ENCODE measurements around the gene VSTM4.

The VSTM4 gene

DNA sequence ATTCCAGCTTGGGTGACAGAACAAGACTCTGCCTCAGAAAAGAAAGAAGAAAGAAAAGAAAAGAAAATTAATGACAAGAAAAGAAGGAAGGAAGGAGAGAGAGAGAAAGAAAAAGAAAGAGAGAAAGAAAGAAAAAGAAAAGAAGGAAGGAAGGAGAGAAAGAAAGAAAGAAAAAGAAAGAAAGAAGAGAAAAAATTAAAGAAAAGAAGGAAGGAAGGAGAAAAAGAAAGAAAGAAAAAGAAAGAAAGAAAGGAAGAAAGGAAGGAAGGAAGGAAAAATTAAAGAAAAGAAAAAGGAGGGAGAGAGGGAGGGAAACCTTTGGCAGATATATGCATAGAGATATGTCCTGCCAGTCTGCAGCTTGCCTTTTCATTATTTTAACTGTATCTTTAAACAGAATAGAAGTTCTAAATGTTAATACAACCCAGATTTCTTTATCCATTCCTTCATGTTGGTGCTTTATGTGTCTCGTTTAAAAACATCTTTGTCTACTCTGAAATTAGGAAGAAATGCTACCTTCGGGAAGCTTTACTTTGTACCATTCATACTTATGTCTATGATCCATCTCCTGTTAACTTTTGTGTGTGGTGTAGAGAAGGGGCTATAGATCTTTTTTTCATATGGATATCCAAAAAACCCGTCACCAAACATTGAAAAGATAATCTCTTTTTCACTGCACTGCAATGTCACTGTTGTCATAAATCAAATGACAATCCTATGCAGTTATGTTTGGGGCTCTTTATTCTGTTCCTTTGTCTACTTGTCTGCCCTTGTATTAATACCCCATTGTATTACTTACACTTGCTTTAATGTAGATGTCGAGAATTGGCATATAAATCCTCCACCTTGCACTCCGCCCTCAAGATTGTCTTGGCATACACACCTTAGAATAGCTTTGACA is 70.8 kb downstream of the VSTM4 start:
- no peak for DNase-seq (ENCODE audit: low read depth in 2 of 2)

DNA sequence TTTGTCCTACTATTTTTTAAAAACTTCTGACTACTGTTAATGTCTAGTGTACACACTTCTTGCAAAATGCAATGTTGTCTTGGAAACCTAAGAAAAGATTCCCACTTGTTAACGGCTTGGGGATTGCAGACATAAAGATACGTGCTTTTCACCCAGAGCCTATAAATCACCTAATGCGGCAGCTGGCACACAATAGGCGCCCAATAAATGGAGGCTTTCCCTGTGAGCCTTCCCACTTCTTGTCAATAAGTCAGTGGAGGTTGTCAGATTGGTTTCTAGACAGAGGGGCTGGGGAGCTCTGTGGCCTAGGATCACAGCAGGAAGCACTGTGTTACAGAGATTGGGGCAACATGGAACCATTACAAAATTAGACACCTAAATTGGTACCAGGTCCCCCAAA is 74.7 kb downstream of the VSTM4 start:
- DNase-seq (ENCODE audit: low read depth in 2 of 2), result no peak

DNA sequence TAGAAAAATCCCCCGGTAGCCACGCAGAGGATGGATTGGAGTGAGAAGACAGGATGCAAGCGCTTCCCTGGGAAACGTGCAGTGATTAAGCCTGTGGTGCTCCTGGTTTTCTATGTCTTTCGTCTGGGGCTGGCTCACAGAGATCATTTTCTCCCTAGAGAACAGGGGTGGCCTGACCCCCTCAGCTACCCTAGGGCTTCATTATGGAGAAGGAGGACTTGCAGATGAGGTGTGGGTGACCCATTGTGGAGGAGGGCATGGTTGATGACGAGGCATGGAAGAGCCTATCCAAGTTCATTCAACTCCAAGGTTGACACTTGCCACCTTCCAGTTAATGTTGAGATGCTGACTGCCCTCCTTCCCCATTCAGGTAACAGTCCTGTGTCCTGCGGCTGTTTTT is 75.9 kb downstream of the VSTM4 start:
- DNase-seq (ENCODE audit: low read depth in 2 of 2), result no peak

GRCh38 chr10:49038711-49039110 is 76.6 kb downstream of the VSTM4 start:
- DNase-seq (ENCODE audit: low read depth in 2 of 2), result no peak

- DNase-seq (ENCODE audit: low read depth in 2 of 2), result no peak
Observed at GRCh38 chr10:49037187-49037586, 78.1 kb downstream of the VSTM4 start.

- no peak for DNase-seq (ENCODE audit: low read depth in 2 of 2)
Observed at GRCh38 chr10:49036638-49037037, 78.7 kb downstream of the VSTM4 start.

- DNase-seq (ENCODE audit: low read depth in 2 of 2), result no peak
Observed at GRCh38 chr10:49035920-49036319, 79.4 kb downstream of the VSTM4 start.

DNA sequence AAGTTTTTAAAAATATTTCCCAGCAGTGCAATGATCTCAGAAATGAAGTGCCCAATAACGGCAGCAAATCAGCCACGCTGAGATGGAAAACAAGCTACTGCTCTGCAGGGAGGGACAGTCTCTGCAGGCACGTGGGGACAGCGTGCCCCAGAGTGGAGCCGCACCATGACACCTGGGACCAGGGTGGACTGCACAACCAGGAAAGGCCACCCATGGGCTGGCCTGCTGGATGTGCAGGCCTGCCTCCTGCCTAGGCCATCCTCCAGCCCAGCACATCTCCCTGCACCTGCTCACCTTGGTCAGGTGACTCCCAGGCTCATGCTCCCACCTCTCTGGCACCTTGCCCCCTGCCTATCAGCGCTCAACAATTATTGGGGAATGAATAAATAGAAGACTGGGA is 80.4 kb downstream of the VSTM4 start:
- no peak for DNase-seq (ENCODE audit: low read depth in 2 of 2)

- no peak for DNase-seq (ENCODE audit: low read depth in 2 of 2)
Observed at GRCh38 chr10:49033939-49034338, 81.4 kb downstream of the VSTM4 start.

GRCh38 chr10:49029666-49030065 is 85.7 kb downstream of the VSTM4 start:
- no peak for DNase-seq (ENCODE audit: low read depth in 2 of 2)

- no peak for DNase-seq (ENCODE audit: low read depth in 2 of 2)
Observed at GRCh38 chr10:49028639-49029038, 86.7 kb downstream of the VSTM4 start.

- DNase-seq (ENCODE audit: low read depth in 2 of 2), result no peak
Observed at GRCh38 chr10:49025347-49025983, 89.9 kb downstream of the VSTM4 start.

- DNase-seq (ENCODE audit: low read depth in 2 of 2), result no peak
Observed at GRCh38 chr10:49024484-49024883, 90.8 kb downstream of the VSTM4 start.

- no peak for DNase-seq (ENCODE audit: low read depth in 2 of 2)
Observed at GRCh38 chr10:49023752-49024151, 91.6 kb downstream of the VSTM4 start.

DNA sequence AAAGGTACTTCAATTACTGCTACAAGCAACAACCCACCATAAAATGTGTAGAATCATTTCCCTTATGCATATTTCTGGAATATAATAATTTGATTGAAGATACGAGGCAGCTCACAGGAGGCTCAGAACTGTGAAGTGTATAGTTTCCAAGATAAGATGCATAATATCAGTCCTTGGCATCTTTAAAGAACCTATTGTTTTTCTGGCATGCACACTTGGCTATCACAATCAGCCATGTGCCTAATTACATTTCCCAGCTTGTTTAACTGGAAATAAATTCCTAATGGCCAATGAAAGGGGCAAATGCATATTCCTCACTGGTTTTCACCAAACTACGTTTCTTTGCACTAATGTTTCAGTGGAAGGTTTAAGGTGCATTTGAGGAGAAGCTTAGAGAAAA is 92.3 kb downstream of the VSTM4 start:
- DNase-seq (ENCODE audit: low read depth in 2 of 2), result no peak

DNA sequence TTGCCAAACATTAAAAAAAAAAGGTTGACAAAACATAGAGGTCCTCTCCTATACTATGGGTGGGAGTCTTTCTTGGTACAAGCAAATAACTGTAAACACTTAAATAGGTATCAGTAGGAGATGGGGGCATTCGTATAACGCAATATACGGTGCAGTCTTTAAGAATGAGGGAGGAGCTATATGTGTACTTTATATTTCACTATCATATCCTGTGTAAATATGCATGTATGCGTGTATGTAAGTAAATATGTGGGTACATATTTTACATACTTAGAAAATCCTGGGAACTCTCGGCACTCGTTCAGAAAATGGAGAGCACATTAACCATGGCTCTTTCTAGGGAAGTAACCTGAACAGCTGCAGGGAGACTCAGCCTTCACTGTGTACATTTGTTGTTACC is 93.6 kb downstream of the VSTM4 start:
- DNase-seq (ENCODE audit: low read depth in 2 of 2), result no peak

- DNase-seq (ENCODE audit: low read depth in 2 of 2), result no peak
Observed at GRCh38 chr10:49015700-49016099, 99.6 kb downstream of the VSTM4 start.

- no peak for DNase-seq (ENCODE audit: low read depth in 2 of 2)
Observed at GRCh38 chr10:49012603-49013002, 102.7 kb downstream of the VSTM4 start.

GRCh38 chr10:49011756-49012155 is 103.6 kb downstream of the VSTM4 start:
- DNase-seq (ENCODE audit: low read depth in 2 of 2), result no peak

DNA sequence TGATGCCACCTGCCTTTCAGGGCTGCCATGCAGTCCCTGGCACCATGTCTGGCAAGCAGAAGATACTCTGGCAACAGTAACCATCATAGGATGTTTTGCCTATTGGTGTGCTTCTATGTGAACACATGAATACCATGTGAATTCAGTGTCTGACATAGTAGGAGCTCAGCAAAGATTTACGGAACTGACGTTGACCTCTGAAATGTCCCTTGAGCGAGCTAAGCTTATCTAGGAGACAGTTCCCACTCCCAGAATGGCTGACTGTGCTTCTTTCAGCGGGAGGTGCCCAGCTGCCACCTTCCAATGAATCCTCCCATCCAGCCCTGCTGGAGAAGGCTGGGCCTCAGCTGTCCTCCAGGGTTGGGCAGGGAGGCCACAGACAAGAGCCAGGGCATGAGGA is 104.5 kb downstream of the VSTM4 start:
- no peak for DNase-seq (ENCODE audit: low read depth in 2 of 2)

GRCh38 chr10:49010295-49010694 is 105.0 kb downstream of the VSTM4 start:
- DNase-seq (ENCODE audit: low read depth in 2 of 2), result no peak

DNA sequence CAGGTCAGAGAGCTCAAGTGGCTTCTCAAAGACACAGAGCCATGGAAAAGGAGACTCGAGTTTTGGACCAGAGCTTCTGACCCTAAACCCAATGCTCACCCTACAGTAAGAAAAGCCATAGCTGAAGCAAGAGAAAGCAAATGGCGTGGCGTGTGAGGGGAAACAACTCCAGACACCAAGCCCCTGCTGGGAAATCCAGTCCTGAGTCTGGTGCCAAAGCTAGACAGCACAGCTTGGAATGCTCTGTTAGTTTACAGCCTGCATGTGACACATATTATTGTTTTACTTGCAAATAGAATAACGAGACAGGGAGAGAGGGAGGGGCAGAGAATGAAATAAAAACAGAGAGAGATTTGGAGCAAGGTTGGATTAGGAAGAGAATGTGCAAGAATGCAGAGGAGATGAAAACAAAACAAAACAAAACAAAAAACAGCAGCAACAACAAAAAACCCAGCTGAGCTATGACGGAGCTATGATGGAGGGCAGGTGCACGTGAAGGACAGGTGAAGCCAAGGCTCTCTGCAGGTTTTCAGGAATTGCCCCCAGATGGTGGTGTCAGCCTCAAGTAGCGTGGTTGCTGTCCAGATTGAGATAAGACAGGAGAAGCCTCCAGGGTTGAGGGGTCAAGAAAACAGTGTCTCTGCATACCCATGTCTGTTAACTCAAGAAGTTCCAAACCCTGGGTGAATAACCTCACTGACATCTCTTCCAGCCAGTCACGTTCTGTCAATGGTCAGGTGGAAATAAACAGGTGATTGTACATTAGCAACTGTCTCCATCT is 105.9 kb downstream of the VSTM4 start:
- DNase-seq (ENCODE audit: low read depth in 2 of 2), result no peak

All from stimulated activated CD4-positive, alpha-beta T cell treated with anti-CD3 and anti-CD28 coated beads, Interleukin-12 subunit alpha, Interleukin-12 subunit beta, amount 100 ng/mL, for 24 hours (primary cell).